Breast epithelium (tissue), 4 donors: ENCODE results near the gene NKX6-2. TPM values are rescaled to one million over a fixed set of nuclear protein-coding genes. Genes with fewer than 3 reads are reported as not detected.
A peak's percentile ranks its signal among the peaks of the same experiment; 100 is the strongest.
"Not testable (repeated sequence)": the region's sequence is repeated elsewhere in the genome, so short reads cannot be mapped to it uniquely, and the experiment has no call there.

Experiments
- DNase-seq, 2 donors: peaks; one replicate each; pipeline ENCODE4 v3.0.0-alpha.2; 2019; ENCODE audit warnings: low spot score in 2 of 2
- H3K27ac ChIP-seq, 2 donors: fragments of 200-600 bp; sonication (generic) in 1 of 2; one replicate each; pipeline ENCODE4 v1.5.1; 2016 to 2019; ENCODE audit warnings: mild to moderate bottlenecking in 1 of 2
- H3K27me3 ChIP-seq, 2 donors: fragments of 200-600 bp; sonication (generic) in 1 of 2; one replicate each; pipeline versions ENCODE4 v1.5.1 to v1.6.0; 2017 to 2019; ENCODE audit warnings: control low read depth in 1 of 2, mild to moderate bottlenecking in 1 of 2
- H3K36me3 ChIP-seq: fragments of 200-600 bp; one replicate; pipeline ENCODE4 v1.5.1; 2019
- H3K4me1 ChIP-seq, 2 donors: fragments of 200-600 bp; sonication (generic); one replicate each; pipeline ENCODE4 v1.5.1; 2016 to 2019; ENCODE audit warnings: control low read depth in 1 of 2
- H3K4me3 ChIP-seq, 3 donors: fragments of 200-600 bp; sonication (generic); 1 replicate in 2 of 3; 2 replicates in 1 of 3; pipeline ENCODE4 v1.5.1; 2016 to 2019; ENCODE audit warnings: mild to moderate bottlenecking in 3 of 3, moderate library complexity in 2 of 3
- H3K9me3 ChIP-seq, 2 donors: fragments of 200-600 bp; sonication (generic) in 1 of 2; one replicate each; pipeline ENCODE4 v1.5.1; 2016 to 2019; ENCODE audit warnings: control low read depth in 1 of 2
- CTCF ChIP-seq, 3 donors: fragments of 450-650 bp; IDR thresholded peaks; one replicate each; pipeline ENCODE4 v1.5.1; 2016 to 2017; ENCODE audit warnings: antibody characterized with exemption in 3 of 3, mild to moderate bottlenecking in 3 of 3, moderate library complexity in 3 of 3
- POLR2A ChIP-seq: fragments of 450-650 bp; IDR thresholded peaks from one replicate; pipeline ENCODE4 v1.6.1; 2016; ENCODE audit warnings: antibody characterized with exemption, mild to moderate bottlenecking, moderate library complexity
- POLR2AphosphoS5 ChIP-seq, 3 donors: sonication (generic); formaldehyde crosslinking; IDR thresholded peaks; one replicate each; pipeline ENCODE4 v1.6.1; 2017; ENCODE audit warnings: antibody characterized with exemption in 3 of 3
- intact Hi-C: fragments of 100-400 bp; cut with DNase I; formaldehyde crosslinking; loops from one replicate; pipeline ENCODE4 v1.15.1; 2023; ENCODE audit warnings: low total_unique reads
- total RNA-seq, 3 donors: library from RNA; depleted of rRNA; stranded (reverse); fragments of >200 nt; gene quantifications; one replicate each; pipeline ENCODE4 v1.1.0, GENCODE V29; 2016

Gene NKX6-2
- total RNA-seq, 3 donors from 2014 or later, result not detected

- Histone ChIP-seq H3K36me3 (no peaks in the 10 kb centered on the region), H3K9me3 (no peaks in the 10 kb centered on the region), H3K27me3 (no peaks in the 10 kb centered on the region), H3K4me3 (no peak overlapping the region), H3K4me1 (no peaks in the 10 kb centered on the region), H3K27ac (no peak overlapping the region)
- TF ChIP-seq POLR2AphosphoS5 (IDR thresholded peaks at IDR 0.05) (no peak), POLR2A (no peak), CTCF (IDR thresholded peaks at IDR 0.05) (no peak)
- intact Hi-C loops, result no loop called here
- peak in 1 of 2 donors; percentile 31 for DNase-seq
These were observed 40.8 kb upstream of the NKX6-2 start for GRCh38 chr10:132826524-132827422.

GRCh38 chr10:132825783-132826523 lies 40.0 kb upstream of the NKX6-2 start:
- H3K4me3 ChIP-seq, H3K27me3 ChIP-seq, intact Hi-C loops, H3K36me3 ChIP-seq, H3K4me1 ChIP-seq, H3K9me3 ChIP-seq, H3K27ac ChIP-seq: not testable (repeated sequence)
- DNase-seq, result peak in 1 of 2 donors; percentile 33

- no peaks in the 10 kb centered on the region for H3K36me3 ChIP-seq
- no peak overlapping the region for H3K4me3 ChIP-seq
- H3K27me3 ChIP-seq, result peaks cover 0 to 25% of the 10 kb centered on the region in 2 donors
- no peaks in the 10 kb centered on the region for H3K9me3 ChIP-seq
- no peak overlapping the region for H3K27ac ChIP-seq
- intact Hi-C loops, result no loop called here
- DNase-seq, result no peak
- no peaks in the 10 kb centered on the region for H3K4me1 ChIP-seq
- no peak for TF ChIP-seq POLR2AphosphoS5 (IDR thresholded peaks at IDR 0.05)
- no peak for TF ChIP-seq CTCF (IDR thresholded peaks at IDR 0.05)
- TF ChIP-seq POLR2A, result no peak
These were observed 34.1 kb upstream of the NKX6-2 start for GRCh38 chr10:132820056-132820455.

- no peaks in the 10 kb centered on the region for H3K9me3 ChIP-seq
- H3K36me3 ChIP-seq, result no peaks in the 10 kb centered on the region
- peaks cover 0 to 42% of the 10 kb centered on the region in 2 donors for H3K27me3 ChIP-seq
- no peak overlapping the region for H3K4me3 ChIP-seq
- H3K4me1 ChIP-seq, result no peaks in the 10 kb centered on the region
- no peak for DNase-seq
- intact Hi-C loops, result no loop called here
- H3K27ac ChIP-seq, result no peak overlapping the region
- no peak for TF ChIP-seq POLR2A
- no peak for TF ChIP-seq CTCF (IDR thresholded peaks at IDR 0.05)
- TF ChIP-seq POLR2AphosphoS5 (IDR thresholded peaks at IDR 0.05), result no peak
These were observed 31.8 kb upstream of the NKX6-2 start for GRCh38 chr10:132817701-132818211.

- H3K36me3 ChIP-seq, result no peaks in the 10 kb centered on the region
- TF ChIP-seq POLR2A (no peak), CTCF (IDR thresholded peaks at IDR 0.05) (no peak), POLR2AphosphoS5 (IDR thresholded peaks at IDR 0.05) (no peak)
- intact Hi-C loops, result no loop called here
- no peaks in the 10 kb centered on the region for H3K9me3 ChIP-seq
- peaks cover 0 to 52% of the 10 kb centered on the region in 2 donors for H3K27me3 ChIP-seq
- no peaks in the 10 kb centered on the region for H3K4me1 ChIP-seq
- H3K4me3 ChIP-seq, result no peak overlapping the region
- no peak overlapping the region for H3K27ac ChIP-seq
- DNase-seq, result no peak
These were observed 30.8 kb upstream of the NKX6-2 start for GRCh38 chr10:132816718-132817117.
